Transverse colon (tissue), 4 donors: ENCODE results near the gene SEMA3C. TPM values are rescaled to one million over a fixed set of nuclear protein-coding genes. Genes with fewer than 3 reads are reported as not detected.
A peak's percentile ranks its signal among the peaks of the same experiment; 100 is the strongest.

Source experiments
- DNase-seq: peaks from one replicate; pipeline ENCODE4 v3.0.0-alpha.2; 2019
- H3K27ac ChIP-seq, 4 donors: fragments of 200-600 bp; sonication (generic); 2 replicates each; pipeline ENCODE4 v1.5.1; 2016 to 2018; ENCODE audit warnings: inconsistent platforms in 4 of 4
- H3K27me3 ChIP-seq: fragments of 200-600 bp; sonication (generic); 2 replicates; pipeline ENCODE4 v1.5.1; 2017; ENCODE audit warnings: inconsistent platforms
- H3K36me3 ChIP-seq, 4 donors: fragments of 200-600 bp; sonication (generic); 2 replicates each; pipeline ENCODE4 v1.5.1; 2017 to 2019; ENCODE audit warnings: inconsistent platforms in 4 of 4
- H3K4me1 ChIP-seq, 4 donors: fragments of 200-600 bp; sonication (generic); 2 replicates each; pipeline ENCODE4 v1.5.1; 2017 to 2020; ENCODE audit warnings: inconsistent platforms in 4 of 4
- H3K4me3 ChIP-seq, 4 donors: fragments of 200-600 bp; sonication (generic); 1 replicate in 1 of 4; 2 replicates in 3 of 4; pipeline versions ENCODE4 v1.5.1 to v1.6.1; 2017 to 2019; ENCODE audit warnings: inconsistent platforms in 4 of 4
- H3K9me3 ChIP-seq, 2 donors: fragments of 200-600 bp; sonication (generic); 2 replicates each; pipeline ENCODE4 v1.5.1; 2017 to 2019; ENCODE audit warnings: inconsistent platforms in 2 of 2
- CTCF ChIP-seq, 5 experiments: fragments of 200-600 bp in 3 of 5; fragments of 450-650 bp in 2 of 5; sonication (generic) in 3 of 5; IDR thresholded peaks; 1 replicate in 2 of 5; 2 replicates in 3 of 5; pipeline ENCODE4 v1.5.1; 2016 to 2017; ENCODE audit warnings: antibody characterized with exemption in 5 of 5, inconsistent platforms in 3 of 5, mild to moderate bottlenecking in 2 of 5, moderate library complexity in 1 of 5
- EP300 ChIP-seq: sonication (generic); formaldehyde crosslinking; IDR thresholded peaks from one replicate; pipeline ENCODE4 v1.6.1; 2017; ENCODE audit warnings: antibody characterized with exemption, low read depth
- POLR2A ChIP-seq: fragments of 450-650 bp; IDR thresholded peaks from one replicate; pipeline ENCODE4 v1.6.1; 2016; ENCODE audit warnings: antibody characterized with exemption, mild to moderate bottlenecking, moderate library complexity
- POLR2AphosphoS5 ChIP-seq, 3 donors: sonication (generic); formaldehyde crosslinking; IDR thresholded peaks; one replicate each; pipeline ENCODE4 v1.6.1; 2016; ENCODE audit warnings: antibody characterized with exemption in 3 of 3
- WGBS, 2 donors: methylation state at CpG; one replicate each; pipeline ENCODE4 v1.1.5; 2018; ENCODE audit warnings: low coverage in 1 of 2; 5-methylcytosine and 5-hydroxymethylcytosine counted together
- in situ Hi-C, 4 donors: fragments of 200-750 bp; cut with MboI; loops; one replicate each; pipeline versions ENCODE4 v1.15.0 to v1.15.1; 2017; ENCODE audit warnings: low sequenced_read_pairs in 3 of 4, low pct_ligation_motif_present in 1 of 4, low pct_unique_long_range_greater_than_20kb in 1 of 4
- intact Hi-C: fragments of 100-400 bp; cut with DNase I; formaldehyde crosslinking; loops from one replicate; pipeline ENCODE4 v1.15.1; 2023; ENCODE audit warnings: low total_unique reads
- total RNA-seq, 4 donors: library from RNA; depleted of rRNA; stranded (reverse); fragments of >200 nt; gene quantifications; one replicate each; pipeline ENCODE4 v1.1.0, GENCODE V29; 2016

Gene SEMA3C
- total RNA-seq, 4 donors from 2014 or later, result 34.0 to 83.8 (median 79.9) TPM

GRCh38 chr7:80807166-80807900 is 111.5 kb downstream of the SEMA3C start:
- in situ Hi-C loops (no loop called here), intact Hi-C loops (no loop called here)
- no peaks in the 10 kb centered on the region for H3K9me3 ChIP-seq
- 71 to 77% methylated on average over 3 of the region's 3 CpGs for WGBS, 2 donors
- DNase-seq, result no peak
- H3K27ac ChIP-seq, result peak overlapping the region in 1 of 4 donors; percentile 20
- H3K27me3 ChIP-seq, result no peaks in the 10 kb centered on the region
- TF ChIP-seq POLR2AphosphoS5 (IDR thresholded peaks at IDR 0.05) (no peak), POLR2A (no peak), EP300 (no peak), CTCF (IDR thresholded peaks at IDR 0.05) (no peak)
- H3K36me3 ChIP-seq, result no peaks in the 10 kb centered on the region
- no peaks in the 10 kb centered on the region for H3K4me1 ChIP-seq
- H3K4me3 ChIP-seq, result no peak overlapping the region

GRCh38 chr7:80806663-80807062 is 112.2 kb downstream of the SEMA3C start:
- Histone ChIP-seq H3K9me3 (no peaks in the 10 kb centered on the region), H3K36me3 (no peaks in the 10 kb centered on the region), H3K27ac (peak overlapping the region in 1 of 4 donors; percentile 20), H3K27me3 (no peaks in the 10 kb centered on the region), H3K4me3 (no peak overlapping the region), H3K4me1 (no peaks in the 10 kb centered on the region)
- TF ChIP-seq EP300 (no peak), POLR2AphosphoS5 (IDR thresholded peaks at IDR 0.05) (no peak), CTCF (IDR thresholded peaks at IDR 0.05) (no peak), POLR2A (no peak)
- in situ Hi-C loops (no loop called here), intact Hi-C loops (no loop called here)
- DNase-seq, result no peak
- 73 to 87% methylated on average over 6 of the region's 6 CpGs for WGBS, 2 donors

- no peak for DNase-seq
- Histone ChIP-seq H3K36me3 (no peaks in the 10 kb centered on the region), H3K27ac (no peak overlapping the region), H3K9me3 (no peaks in the 10 kb centered on the region), H3K4me1 (no peaks in the 10 kb centered on the region), H3K27me3 (no peaks in the 10 kb centered on the region), H3K4me3 (no peak overlapping the region)
- intact Hi-C loops (no loop called here), in situ Hi-C loops (no loop called here)
- 74 to 79% methylated on average over 4 of the region's 4 CpGs for WGBS, 2 donors
- TF ChIP-seq POLR2A (no peak), CTCF (IDR thresholded peaks at IDR 0.05) (no peak), POLR2AphosphoS5 (IDR thresholded peaks at IDR 0.05) (no peak), EP300 (no peak)
Observed at GRCh38 chr7:80804589-80804988, 114.3 kb downstream of the SEMA3C start.

- H3K4me1 ChIP-seq, result no peaks in the 10 kb centered on the region
- intact Hi-C loops, result no loop called here
- WGBS, 2 donors, result 44 to 60% methylated on average over 5 of the region's 5 CpGs
- peaks cover 0 to 11% (median 0%) of the 10 kb centered on the region in 4 donors for H3K36me3 ChIP-seq
- in situ Hi-C loops, result no loop called here
- DNase-seq, result no peak
- TF ChIP-seq POLR2AphosphoS5 (IDR thresholded peaks at IDR 0.05) (no peak), CTCF (IDR thresholded peaks at IDR 0.05) (no peak), POLR2A (no peak), EP300 (no peak)
- H3K4me3 ChIP-seq, result no peak overlapping the region
- no peaks in the 10 kb centered on the region for H3K9me3 ChIP-seq
- H3K27me3 ChIP-seq, result no peaks in the 10 kb centered on the region
- no peak overlapping the region for H3K27ac ChIP-seq
Observed at GRCh38 chr7:80802527-80802926, 116.3 kb downstream of the SEMA3C start.
